ENCODE results near the gene MADCAM1. TPM values are rescaled to one million over a fixed set of nuclear protein-coding genes. Genes with fewer than 3 reads are reported as not detected.
"Not testable (repeated sequence)": the region's sequence is repeated elsewhere in the genome, so short reads cannot be mapped to it uniquely, and the experiment has no call there.

MADCAM1 gene
- total RNA-seq: 1.1 TPM

GRCh38 chr19:496112-496665 lies at the start of gene MADCAM1:
Gene MADCAM1 (plus strand): TSS chr19:496486. CDS start chr19:496500, 14 bp downstream.
- DNase-seq: no peak

- DNase-seq: no peak
Observed at GRCh38 chr19:447064-447426, 49.2 kb upstream of the MADCAM1 start.

GRCh38 chr19:447816-448560 lies 48.3 kb upstream of the MADCAM1 start:
- DNase-seq: peak; percentile 85

- DNase-seq: no peak
Observed at GRCh38 chr19:449916-450315, 46.4 kb upstream of the MADCAM1 start.

- not testable (repeated sequence) for DNase-seq
Observed at GRCh38 chr19:450912-451481, 45.3 kb upstream of the MADCAM1 start.

GRCh38 chr19:452829-453228 lies 43.5 kb upstream of the MADCAM1 start:
- DNase-seq: no peak

- no peak for DNase-seq
Observed at GRCh38 chr19:453606-454005, 42.7 kb upstream of the MADCAM1 start.

GRCh38 chr19:455031-455705 lies 41.1 kb upstream of the MADCAM1 start:
- no peak for DNase-seq

- DNase-seq: no peak
Observed at GRCh38 chr19:455851-456546, 40.3 kb upstream of the MADCAM1 start.

GRCh38 chr19:456547-457110 lies 39.7 kb upstream of the MADCAM1 start:
- peak; percentile 20 for DNase-seq

- no peak for DNase-seq
Observed at GRCh38 chr19:457636-458035, 38.6 kb upstream of the MADCAM1 start.

GRCh38 chr19:458091-459042 lies 37.9 kb upstream of the MADCAM1 start:
- no peak for DNase-seq

- peak; percentile 90 for DNase-seq
Observed at GRCh38 chr19:459724-460511, 36.4 kb upstream of the MADCAM1 start.

- DNase-seq: peak; percentile 78
Observed at GRCh38 chr19:460877-461720, 35.2 kb upstream of the MADCAM1 start, which contains the start of gene SHC2. Gene SHC2 (minus strand): TSS chr19:461033. CDS start chr19:460996, 37 bp downstream.

- peak; percentile 45 for DNase-seq
Observed at GRCh38 chr19:461721-462551, 34.4 kb upstream of the MADCAM1 start.

- no peak for DNase-seq
Observed at GRCh38 chr19:463483-464207, 32.6 kb upstream of the MADCAM1 start.

- no peak for DNase-seq
Observed at GRCh38 chr19:464208-464545, 32.1 kb upstream of the MADCAM1 start.
